ENCODE data around the gene ROR1. TPM values are rescaled to one million over a fixed set of nuclear protein-coding genes. Genes with fewer than 3 reads are reported as not detected.
"Not testable (repeated sequence)": the region's sequence is repeated elsewhere in the genome, so short reads cannot be mapped to it uniquely, and the experiment has no call there.

Gene ROR1
- total and polyA plus RNA-seq, 4 experiments from 2014 or later, result not detected

GRCh38 chr1:63784489-63785390, 10.9 kb downstream of the ROR1 start:
- CTCF ChIA-PET (ENCODE audit: partially characterized antibody), result no interaction called here
- POLR2A ChIA-PET (ENCODE audit: partially characterized antibody), result no interaction called here
- Histone ChIP-seq H3K4me1 (ENCODE audit: insufficient read depth, low read length) (no peaks in the 10 kb centered on the region), H3K9me3 (ENCODE audit: control insufficient read depth in 1 of 2, low read length in 2 of 2) (no peaks in the 10 kb centered on the region), H3K36me3 (ENCODE audit: insufficient read depth, low read length) (no peaks in the 10 kb centered on the region), H3K27ac (ENCODE audit: low read depth, low read length) (no peak overlapping the region), H3K27me3 (ENCODE audit: insufficient read depth, low read length) (no peaks in the 10 kb centered on the region), H3K4me3 (ENCODE audit: low read length in 2 of 2) (no peak overlapping the region)
- no peaks in the 10 kb centered on the region for H3K36me3 Mint-ChIP-seq
- H3K4me1 Mint-ChIP-seq, result no peaks in the 10 kb centered on the region
- H3K27ac Mint-ChIP-seq, result no peak overlapping the region
- H3K4me3 Mint-ChIP-seq, result no peak overlapping the region
- no peaks in the 10 kb centered on the region for H3K9me3 Mint-ChIP-seq
- peaks cover 2 to 3% of the 10 kb centered on the region in 2 donors for H3K27me3 Mint-ChIP-seq
- intact Hi-C loops (cut with micrococcal nuclease), result no loop called here
- DNase-seq, result no peak

GRCh38 chr1:63787270-63787669, 13.5 kb downstream of the ROR1 start:
- H3K27me3 ChIP-seq (ENCODE audit: insufficient read depth, low read length); POLR2A ChIA-PET (ENCODE audit: partially characterized antibody); DNase-seq; H3K36me3 ChIP-seq (ENCODE audit: insufficient read depth, low read length); H3K27ac ChIP-seq (ENCODE audit: low read depth, low read length); H3K9me3 Mint-ChIP-seq; H3K36me3 Mint-ChIP-seq; H3K27me3 Mint-ChIP-seq; H3K4me3 ChIP-seq (ENCODE audit: low read length in 2 of 2); H3K4me3 Mint-ChIP-seq; H3K4me1 Mint-ChIP-seq; CTCF ChIA-PET (ENCODE audit: partially characterized antibody); H3K27ac Mint-ChIP-seq; intact Hi-C loops (cut with micrococcal nuclease); H3K9me3 ChIP-seq (ENCODE audit: control insufficient read depth in 1 of 2, low read length in 2 of 2); H3K4me1 ChIP-seq (ENCODE audit: insufficient read depth, low read length): not testable (repeated sequence)

- ChIA-PET CTCF (ENCODE audit: partially characterized antibody) (no interaction called here), POLR2A (ENCODE audit: partially characterized antibody) (no interaction called here)
- Mint-ChIP-seq H3K27me3 (peaks cover 0 to 7% of the 10 kb centered on the region in 2 donors), H3K27ac (no peak overlapping the region), H3K4me3 (no peak overlapping the region), H3K36me3 (no peaks in the 10 kb centered on the region), H3K4me1 (no peaks in the 10 kb centered on the region), H3K9me3 (no peaks in the 10 kb centered on the region)
- Histone ChIP-seq H3K36me3 (ENCODE audit: insufficient read depth, low read length) (no peaks in the 10 kb centered on the region), H3K4me1 (ENCODE audit: insufficient read depth, low read length) (no peaks in the 10 kb centered on the region), H3K27me3 (ENCODE audit: insufficient read depth, low read length) (no peaks in the 10 kb centered on the region), H3K9me3 (ENCODE audit: control insufficient read depth in 1 of 2, low read length in 2 of 2) (no peaks in the 10 kb centered on the region), H3K4me3 (ENCODE audit: low read length in 2 of 2) (no peak overlapping the region), H3K27ac (ENCODE audit: low read depth, low read length) (no peak overlapping the region)
- intact Hi-C loops (cut with micrococcal nuclease), result no loop called here
- DNase-seq, result no peak
Observed at GRCh38 chr1:63787875-63788274, 14.1 kb downstream of the ROR1 start.

- H3K4me1 Mint-ChIP-seq, result no peaks in the 10 kb centered on the region
- POLR2A ChIA-PET (ENCODE audit: partially characterized antibody), result no interaction called here
- peaks cover 4 to 7% of the 10 kb centered on the region in 2 donors for H3K27me3 Mint-ChIP-seq
- H3K36me3 ChIP-seq (ENCODE audit: insufficient read depth, low read length), result no peaks in the 10 kb centered on the region
- no peak for DNase-seq
- intact Hi-C loops (cut with micrococcal nuclease), result no loop called here
- no peak overlapping the region for H3K4me3 ChIP-seq (ENCODE audit: low read length in 2 of 2)
- H3K36me3 Mint-ChIP-seq, result no peaks in the 10 kb centered on the region
- no peak overlapping the region for H3K27ac Mint-ChIP-seq
- no peak overlapping the region for H3K4me3 Mint-ChIP-seq
- no peaks in the 10 kb centered on the region for H3K9me3 Mint-ChIP-seq
- H3K27me3 ChIP-seq (ENCODE audit: insufficient read depth, low read length), result no peaks in the 10 kb centered on the region
- no peaks in the 10 kb centered on the region for H3K4me1 ChIP-seq (ENCODE audit: insufficient read depth, low read length)
- CTCF ChIA-PET (ENCODE audit: partially characterized antibody), result interaction anchor here (0.9 kb wide), 1 partner anchor 14 kb away, joined by 3 read pairs; no protein-coding TSS in a partner anchor
- H3K27ac ChIP-seq (ENCODE audit: low read depth, low read length), result no peak overlapping the region
- H3K9me3 ChIP-seq (ENCODE audit: control insufficient read depth in 1 of 2, low read length in 2 of 2), result no peaks in the 10 kb centered on the region
Observed at GRCh38 chr1:63789856-63790605, 16.2 kb downstream of the ROR1 start.

GRCh38 chr1:63790989-63791388, 17.2 kb downstream of the ROR1 start:
- Histone ChIP-seq H3K27me3 (ENCODE audit: insufficient read depth, low read length) (no peaks in the 10 kb centered on the region), H3K9me3 (ENCODE audit: control insufficient read depth in 1 of 2, low read length in 2 of 2) (no peaks in the 10 kb centered on the region), H3K27ac (ENCODE audit: low read depth, low read length) (no peak overlapping the region), H3K4me3 (ENCODE audit: low read length in 2 of 2) (no peak overlapping the region), H3K4me1 (ENCODE audit: insufficient read depth, low read length) (no peaks in the 10 kb centered on the region), H3K36me3 (ENCODE audit: insufficient read depth, low read length) (no peaks in the 10 kb centered on the region)
- intact Hi-C loops (cut with micrococcal nuclease), result no loop called here
- Mint-ChIP-seq H3K4me3 (no peak overlapping the region), H3K36me3 (no peaks in the 10 kb centered on the region), H3K9me3 (no peaks in the 10 kb centered on the region), H3K4me1 (no peaks in the 10 kb centered on the region), H3K27me3 (peaks cover 4 to 7% of the 10 kb centered on the region in 2 donors), H3K27ac (no peak overlapping the region)
- POLR2A ChIA-PET (ENCODE audit: partially characterized antibody), result no interaction called here
- CTCF ChIA-PET (ENCODE audit: partially characterized antibody), result no interaction called here
- DNase-seq, result no peak

- Mint-ChIP-seq H3K4me3 (no peak overlapping the region), H3K9me3 (no peaks in the 10 kb centered on the region), H3K27ac (no peak overlapping the region), H3K36me3 (no peaks in the 10 kb centered on the region), H3K4me1 (no peaks in the 10 kb centered on the region), H3K27me3 (peaks cover 4 to 7% of the 10 kb centered on the region in 2 donors)
- ChIA-PET CTCF (ENCODE audit: partially characterized antibody) (no interaction called here), POLR2A (ENCODE audit: partially characterized antibody) (no interaction called here)
- no peak for DNase-seq
- Histone ChIP-seq H3K27ac (ENCODE audit: low read depth, low read length) (no peak overlapping the region), H3K27me3 (ENCODE audit: insufficient read depth, low read length) (no peaks in the 10 kb centered on the region), H3K9me3 (ENCODE audit: control insufficient read depth in 1 of 2, low read length in 2 of 2) (no peaks in the 10 kb centered on the region), H3K4me3 (ENCODE audit: low read length in 2 of 2) (no peak overlapping the region), H3K36me3 (ENCODE audit: insufficient read depth, low read length) (no peaks in the 10 kb centered on the region), H3K4me1 (ENCODE audit: insufficient read depth, low read length) (no peaks in the 10 kb centered on the region)
- intact Hi-C loops (cut with micrococcal nuclease), result no loop called here
Observed at GRCh38 chr1:63792152-63792551, 18.3 kb downstream of the ROR1 start.

GRCh38 chr1:63793741-63794240, 20.0 kb downstream of the ROR1 start:
- POLR2A ChIA-PET (ENCODE audit: partially characterized antibody), result no interaction called here
- CTCF ChIA-PET (ENCODE audit: partially characterized antibody), result no interaction called here
- no peaks in the 10 kb centered on the region for H3K9me3 Mint-ChIP-seq
- H3K4me3 Mint-ChIP-seq, result no peak overlapping the region
- H3K4me1 ChIP-seq (ENCODE audit: insufficient read depth, low read length), result no peaks in the 10 kb centered on the region
- no peaks in the 10 kb centered on the region for H3K27me3 ChIP-seq (ENCODE audit: insufficient read depth, low read length)
- no peaks in the 10 kb centered on the region for H3K36me3 Mint-ChIP-seq
- H3K27me3 Mint-ChIP-seq, result peaks cover 4 to 7% of the 10 kb centered on the region in 2 donors
- no peak overlapping the region for H3K4me3 ChIP-seq (ENCODE audit: low read length in 2 of 2)
- intact Hi-C loops (cut with micrococcal nuclease), result no loop called here
- H3K27ac Mint-ChIP-seq, result no peak overlapping the region
- DNase-seq, result no peak
- no peak overlapping the region for H3K27ac ChIP-seq (ENCODE audit: low read depth, low read length)
- H3K36me3 ChIP-seq (ENCODE audit: insufficient read depth, low read length), result no peaks in the 10 kb centered on the region
- no peaks in the 10 kb centered on the region for H3K9me3 ChIP-seq (ENCODE audit: control insufficient read depth in 1 of 2, low read length in 2 of 2)
- H3K4me1 Mint-ChIP-seq, result no peaks in the 10 kb centered on the region

Measured in CD4-positive, alpha-beta memory T cell (primary cell).